CD14-positive monocyte (primary cell): ENCODE results near the gene PAGR1. TPM values are rescaled to one million over a fixed set of nuclear protein-coding genes. Genes with fewer than 3 reads are reported as not detected.
"Not testable (repeated sequence)": the region's sequence is repeated elsewhere in the genome, so short reads cannot be mapped to it uniquely, and the experiment has no call there.

Experiments
- DNase-seq, 3 donors: peaks; one replicate each; pipeline ENCODE4 v3.0.0-alpha.2; 2011 to 2022
- H2AFZ ChIP-seq: 2 replicates; pipeline ENCODE4 v1.6.0; 2012; ENCODE audit warnings: mild to moderate bottlenecking, low read depth, low read length, inconsistent platforms; ENCODE audit not compliant: insufficient read depth, poor library complexity, severe bottlenecking
- H3K27ac ChIP-seq, 2 donors: 1 replicate in 1 of 2; 2 replicates in 1 of 2; pipeline ENCODE4 v1.5.1; 2012 to 2013; ENCODE audit warnings: low read length in 2 of 2, control low read depth in 1 of 2, inconsistent platforms in 1 of 2, low read depth in 1 of 2, mild to moderate bottlenecking in 1 of 2
- H3K27me3 ChIP-seq, 2 donors: one replicate each; pipeline versions ENCODE4 v1.6.0 to v1.6.1; 2011 to 2013; ENCODE audit warnings: low read length in 2 of 2; ENCODE audit not compliant: control insufficient read depth in 2 of 2, insufficient read depth in 2 of 2
- H3K36me3 ChIP-seq, 2 donors: replicated peaks in 1 of 2; 1 replicate in 1 of 2; 2 replicates in 1 of 2; pipeline versions ENCODE4 v1.5.1 to v1.6.1; 2012 to 2013; ENCODE audit warnings: low read length in 2 of 2, control low read depth in 1 of 2, inconsistent platforms in 1 of 2, mild to moderate bottlenecking in 1 of 2; ENCODE audit not compliant: insufficient read depth in 2 of 2, control insufficient read depth in 1 of 2
- H3K4me1 ChIP-seq, 2 donors: 1 replicate in 1 of 2; 2 replicates in 1 of 2; pipeline versions ENCODE4 v1.5.1 to v1.6.1; 2012 to 2013; ENCODE audit warnings: low read length in 2 of 2, control low read depth in 1 of 2, inconsistent platforms in 1 of 2, mild to moderate bottlenecking in 1 of 2, moderate library complexity in 1 of 2; ENCODE audit not compliant: insufficient read depth in 2 of 2, control insufficient read depth in 1 of 2
- H3K4me2 ChIP-seq: replicated peaks from 2 replicates; pipeline ENCODE3; 2012; ENCODE audit warnings: low read length, moderate library complexity, mild to moderate bottlenecking; ENCODE audit not compliant: poor library complexity, severe bottlenecking; ENCODE audit errors: extremely low read depth
- H3K4me3 ChIP-seq, 3 experiments: fragments of 200-600 bp in 1 of 3; sonication (generic) in 1 of 3; replicated peaks in 1 of 3; 1 replicate in 2 of 3; 2 replicates in 1 of 3; pipeline ENCODE4 v1.5.1; 2011 to 2013; ENCODE audit warnings: low read length in 3 of 3, mild to moderate bottlenecking in 3 of 3, control low read depth in 2 of 3, low read depth in 2 of 3, inconsistent platforms in 1 of 3, moderate library complexity in 1 of 3
- H3K79me2 ChIP-seq: 2 replicates; pipeline ENCODE4 v1.6.0; 2012; ENCODE audit warnings: mild to moderate bottlenecking, control low read depth, inconsistent platforms, low read length, moderate library complexity; ENCODE audit not compliant: insufficient read depth
- H3K9ac ChIP-seq: 2 replicates; pipeline ENCODE4 v1.6.0; 2017; ENCODE audit warnings: low read length, mild to moderate bottlenecking; ENCODE audit not compliant: insufficient read depth, poor library complexity, severe bottlenecking
- H3K9me3 ChIP-seq, 2 donors: replicated peaks in 1 of 2; 1 replicate in 1 of 2; 2 replicates in 1 of 2; pipeline versions ENCODE4 v1.5.1 to v1.6.1; 2012 to 2013; ENCODE audit warnings: low read length in 2 of 2, control low read depth in 1 of 2; ENCODE audit not compliant: control insufficient read depth in 1 of 2, insufficient read depth in 1 of 2
- H4K20me1 ChIP-seq: 2 replicates; pipeline ENCODE4 v1.6.0; 2012; ENCODE audit warnings: mild to moderate bottlenecking, low read length, control low read depth, moderate library complexity; ENCODE audit not compliant: insufficient read depth
- H3K27ac Mint-ChIP-seq, 7 donors: one replicate each; pipeline ENCODE4 v1.8.0; 2020; ENCODE audit warnings: mild to moderate bottlenecking in 7 of 7, mixed read lengths in 7 of 7, moderate library complexity in 6 of 7, inconsistent platforms in 2 of 7
- H3K27me3 Mint-ChIP-seq, 3 donors: one replicate each; pipeline ENCODE4 v1.8.0; 2021 to 2022; ENCODE audit warnings: low read depth in 3 of 3, mild to moderate bottlenecking in 3 of 3, mixed read lengths in 3 of 3, moderate library complexity in 3 of 3, inconsistent platforms in 1 of 3
- H3K36me3 Mint-ChIP-seq, 2 donors: one replicate each; pipeline ENCODE4 v1.8.0; 2020; ENCODE audit warnings: mixed read lengths in 2 of 2, inconsistent platforms in 1 of 2, mild to moderate bottlenecking in 1 of 2
- H3K4me1 Mint-ChIP-seq: one replicate; pipeline ENCODE4 v1.8.0; 2020; ENCODE audit warnings: mild to moderate bottlenecking, mixed read lengths
- H3K4me3 Mint-ChIP-seq, 2 donors: one replicate each; pipeline ENCODE4 v1.8.0; 2020; ENCODE audit warnings: mild to moderate bottlenecking in 2 of 2, mixed read lengths in 2 of 2, moderate library complexity in 1 of 2
- H3K9me3 Mint-ChIP-seq, 7 donors: one replicate each; pipeline ENCODE4 v1.8.0; 2020 to 2022; ENCODE audit warnings: mixed read lengths in 7 of 7, mild to moderate bottlenecking in 6 of 7, moderate library complexity in 6 of 7, inconsistent platforms in 2 of 7
- WGBS: methylation state at CpG from one replicate; pipeline ENCODE4 v1.1.5; 2013; ENCODE audit warnings: missing lambda C conversion rate; ENCODE audit not compliant: insufficient coverage; 5-methylcytosine and 5-hydroxymethylcytosine counted together
- intact Hi-C, 2 donors: fragments of 100-400 bp; cut with micrococcal nuclease; formaldehyde crosslinking; loops; one replicate each; pipeline versions ENCODE4 v1.15.0 to v1.15.1; 2023
- polyA plus RNA-seq, 3 donors: library from polyadenylated mRNA; depleted of rRNA in 1 of 3; unstranded in 2 of 3; stranded (reverse) in 1 of 3; fragments of 300-500 nt in 2 of 3; fragments of >200 nt in 1 of 3; fragmentation: Illumina TruSeq in 2 of 3; gene quantifications; 1 replicate in 2 of 3; 2 replicates in 1 of 3; pipeline ENCODE4 v1.2.3, GENCODE V29; 2012 to 2021
- TF ChIP-seq, protein P1 (sequence below): fragments of 200-600 bp; IDR thresholded peaks from one replicate; pipeline ENCODE4 v1.8.0; 2022; ENCODE audit warnings: antibody characterized with exemption, mild to moderate bottlenecking

The PAGR1 gene
- polyA plus RNA-seq, 3 donors = 12.6 to 43.4 (median 36.3) TPM

DNA sequence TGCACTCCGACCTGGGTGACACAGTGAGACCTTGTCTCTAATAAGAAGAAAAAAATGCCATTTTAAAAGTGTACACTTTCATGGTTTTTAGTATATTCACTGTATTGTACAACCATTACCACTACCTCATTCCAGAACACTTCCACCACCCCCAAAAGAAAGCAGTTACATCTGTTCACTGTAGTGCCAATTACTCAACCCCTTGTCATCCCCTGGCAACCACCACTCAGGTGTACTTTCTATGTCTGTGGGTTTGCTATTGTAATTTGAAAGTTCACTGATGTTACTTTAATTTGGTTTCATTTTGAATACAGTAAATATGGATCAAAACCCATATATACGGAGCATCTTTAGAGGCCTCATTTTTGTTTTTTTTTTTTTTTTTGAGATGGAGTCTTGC is 31.8 kb upstream of the PAGR1 start:
- no peaks in the 10 kb centered on the region for H4K20me1 ChIP-seq
- H3K9me3 ChIP-seq = no peaks in the 10 kb centered on the region
- H3K79me2 ChIP-seq = no peaks in the 10 kb centered on the region
- H3K4me3 Mint-ChIP-seq = no peak overlapping the region
- no peak for DNase-seq
- H3K27me3 ChIP-seq = no peaks in the 10 kb centered on the region
- no peak overlapping the region for H3K9ac ChIP-seq
- H3K27me3 Mint-ChIP-seq = peaks cover 0 to 4% (median 2%) of the 10 kb centered on the region in 3 donors
- H3K4me3 ChIP-seq = no peak overlapping the region
- no peak overlapping the region for H3K27ac Mint-ChIP-seq
- no peak overlapping the region for H3K27ac ChIP-seq
- no peaks in the 10 kb centered on the region for H3K36me3 Mint-ChIP-seq
- no peak overlapping the region for H3K4me2 ChIP-seq
- no CpG with 5 or more reads among the region's 2 CpGs for WGBS
- peaks cover 0 to 2% (median 0%) of the 10 kb centered on the region in 7 donors for H3K9me3 Mint-ChIP-seq
- intact Hi-C loops = no loop called here
- TF ChIP-seq, protein P1, sequence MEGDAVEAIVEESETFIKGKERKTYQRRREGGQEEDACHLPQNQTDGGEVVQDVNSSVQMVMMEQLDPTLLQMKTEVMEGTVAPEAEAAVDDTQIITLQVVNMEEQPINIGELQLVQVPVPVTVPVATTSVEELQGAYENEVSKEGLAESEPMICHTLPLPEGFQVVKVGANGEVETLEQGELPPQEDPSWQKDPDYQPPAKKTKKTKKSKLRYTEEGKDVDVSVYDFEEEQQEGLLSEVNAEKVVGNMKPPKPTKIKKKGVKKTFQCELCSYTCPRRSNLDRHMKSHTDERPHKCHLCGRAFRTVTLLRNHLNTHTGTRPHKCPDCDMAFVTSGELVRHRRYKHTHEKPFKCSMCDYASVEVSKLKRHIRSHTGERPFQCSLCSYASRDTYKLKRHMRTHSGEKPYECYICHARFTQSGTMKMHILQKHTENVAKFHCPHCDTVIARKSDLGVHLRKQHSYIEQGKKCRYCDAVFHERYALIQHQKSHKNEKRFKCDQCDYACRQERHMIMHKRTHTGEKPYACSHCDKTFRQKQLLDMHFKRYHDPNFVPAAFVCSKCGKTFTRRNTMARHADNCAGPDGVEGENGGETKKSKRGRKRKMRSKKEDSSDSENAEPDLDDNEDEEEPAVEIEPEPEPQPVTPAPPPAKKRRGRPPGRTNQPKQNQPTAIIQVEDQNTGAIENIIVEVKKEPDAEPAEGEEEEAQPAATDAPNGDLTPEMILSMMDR = no peak
- H3K36me3 ChIP-seq = no peaks in the 10 kb centered on the region
- H3K4me1 ChIP-seq = peaks cover 8 to 11% of the 10 kb centered on the region in 2 donors
- no peak overlapping the region for H2AFZ ChIP-seq
- peaks cover 10% of the 10 kb centered on the region for H3K4me1 Mint-ChIP-seq

DNA sequence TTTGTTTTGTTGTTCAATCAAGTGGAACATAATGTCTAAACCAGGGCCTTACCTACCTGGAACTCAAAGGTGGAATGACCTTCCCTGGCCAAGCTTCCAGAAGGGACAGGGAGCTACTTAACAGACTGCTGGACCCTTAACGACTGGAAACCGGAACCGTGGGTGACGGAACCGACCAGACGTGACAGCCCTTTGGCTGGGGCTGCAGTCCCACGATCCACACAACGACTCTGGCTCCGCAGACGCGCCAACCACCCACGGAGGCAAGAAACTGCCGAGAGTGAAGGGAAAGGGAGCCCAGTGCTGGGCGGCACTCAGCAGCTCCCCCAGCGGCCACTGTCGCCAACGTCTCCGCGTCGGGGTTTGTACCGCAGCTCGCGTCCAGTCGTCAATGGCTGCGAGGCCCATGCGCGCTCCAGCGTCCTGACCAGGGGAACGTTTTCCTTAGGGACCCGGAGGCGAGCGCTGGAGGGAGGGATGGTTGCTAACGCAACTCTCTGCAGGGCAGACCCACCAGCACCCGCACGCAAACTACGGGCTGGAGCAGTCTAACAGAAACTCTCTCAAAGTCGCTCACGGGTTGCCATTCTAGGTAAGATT is 31.0 kb upstream of the PAGR1 start:
- H3K36me3 ChIP-seq = no peaks in the 10 kb centered on the region
- no peaks in the 10 kb centered on the region for H3K36me3 Mint-ChIP-seq
- H3K27ac Mint-ChIP-seq = peak overlapping the region in 2 of 7 donors; percentile 18 to 75
- TF ChIP-seq, protein P1 = peak; percentile 85
- WGBS = 10% methylated on average over 33 of the region's 38 CpGs
- H3K27me3 Mint-ChIP-seq = peaks cover 0 to 2% (median 0%) of the 10 kb centered on the region in 3 donors
- peak overlapping the region; percentile 86 for H2AFZ ChIP-seq
- intact Hi-C loops = loop anchor here in 1 of 2 donors (5.0 kb wide), 1 partner anchor 43 kb away; no protein-coding TSS in a partner anchor
- H4K20me1 ChIP-seq = no peaks in the 10 kb centered on the region
- no peak overlapping the region for H3K27ac ChIP-seq
- no peaks in the 10 kb centered on the region for H3K9me3 ChIP-seq
- H3K4me2 ChIP-seq = peak overlapping the region; percentile 67
- H3K4me1 Mint-ChIP-seq = peaks cover 16% of the 10 kb centered on the region
- DNase-seq = peak; percentile 64 to 69 (median 69)
- peaks cover 13 to 17% of the 10 kb centered on the region in 2 donors for H3K4me1 ChIP-seq
- H3K4me3 ChIP-seq = peak overlapping the region in 2 of 3 experiments; percentile 4 to 53
- H3K4me3 Mint-ChIP-seq = peak overlapping the region; percentile 62 to 79
- H3K27me3 ChIP-seq = no peaks in the 10 kb centered on the region
- H3K9me3 Mint-ChIP-seq = peaks cover 0 to 2% (median 0%) of the 10 kb centered on the region in 7 donors
- no peak overlapping the region for H3K9ac ChIP-seq
- no peaks in the 10 kb centered on the region for H3K79me2 ChIP-seq

DNA sequence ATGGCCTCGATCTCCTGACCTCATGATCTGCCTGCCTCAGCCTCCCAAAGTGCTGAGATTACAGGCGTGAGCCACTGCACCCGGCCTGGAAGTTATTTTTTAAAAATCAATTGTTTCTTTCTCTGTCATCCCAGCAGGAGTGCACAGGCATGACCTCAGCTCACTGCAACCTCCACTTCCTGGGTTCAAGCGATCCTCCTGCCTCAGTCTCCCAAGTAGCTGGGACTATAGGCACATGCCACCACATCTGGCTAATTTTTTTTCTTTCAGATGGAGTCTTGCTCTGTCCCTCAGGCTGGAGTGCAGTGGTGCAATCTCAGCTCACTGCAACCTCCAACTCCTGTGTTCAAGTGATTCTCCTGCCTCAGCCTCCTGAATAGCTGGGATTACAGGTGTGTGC is 28.8 kb upstream of the PAGR1 start:
- H3K4me3 Mint-ChIP-seq, H3K4me3 ChIP-seq, H3K9me3 Mint-ChIP-seq, H3K36me3 ChIP-seq, H4K20me1 ChIP-seq, H3K27me3 ChIP-seq, H2AFZ ChIP-seq, H3K4me2 ChIP-seq, H3K27me3 Mint-ChIP-seq, H3K9me3 ChIP-seq, H3K36me3 Mint-ChIP-seq, H3K27ac ChIP-seq, DNase-seq, H3K27ac Mint-ChIP-seq, H3K9ac ChIP-seq: not testable (repeated sequence)
- Histone ChIP-seq H3K4me1 (peaks cover 28 to 33% of the 10 kb centered on the region in 2 donors), H3K79me2 (peaks cover 17% of the 10 kb centered on the region)
- H3K4me1 Mint-ChIP-seq = peaks cover 30% of the 10 kb centered on the region
- WGBS = 93% methylated on average over 3 of the region's 4 CpGs
- intact Hi-C loops = loop anchor here in 1 of 2 donors (5.0 kb wide), 1 partner anchor 45 kb away; no protein-coding TSS in a partner anchor
